GM18499 (cell line): Measurements from ENCODE around the gene RPL18.
A peak's percentile ranks its signal among the peaks of the same experiment; 100 is the strongest.
"Not testable (repeated sequence)": the region's sequence is repeated elsewhere in the genome, so short reads cannot be mapped to it uniquely, and the experiment has no call there.

Experiments used
- ATAC-seq: cut with Tn5 transposase; IDR thresholded peaks from one replicate; pipeline ENCODE4 v1.9.1; 2021; ENCODE audit warnings: moderate number of reproducible peaks; ENCODE audit not compliant: insufficient read depth, unreplicated experiment

The RPL18 gene

GRCh38 chr19:48618916-48619691 is at the start of gene RPL18, which contains the start of gene SPHK2:
Gene RPL18, minus strand, starts transcription at chr19:48619178. Its CDS starts 35 bp downstream, at chr19:48619143.
Gene SPHK2, plus strand, starts transcription at chr19:48619506. Its CDS starts 1,009 bp downstream, at chr19:48620515.
- peak; percentile 88 for ATAC-seq

- ATAC-seq: no peak
Observed at GRCh38 chr19:48668761-48669160, 49.8 kb upstream of the RPL18 start.

GRCh38 chr19:48668332-48668731 is 49.4 kb upstream of the RPL18 start:
- no peak for ATAC-seq

GRCh38 chr19:48665786-48666185 is 46.8 kb upstream of the RPL18 start:
- ATAC-seq: no peak

- ATAC-seq: no peak
Observed at GRCh38 chr19:48664476-48664875, 45.5 kb upstream of the RPL18 start.

- no peak for ATAC-seq
Observed at GRCh38 chr19:48663667-48664066, 44.7 kb upstream of the RPL18 start.

- no peak for ATAC-seq
Observed at GRCh38 chr19:48661711-48662090, 42.7 kb upstream of the RPL18 start.

GRCh38 chr19:48660852-48661710 is 42.1 kb upstream of the RPL18 start:
- no peak for ATAC-seq

GRCh38 chr19:48659768-48660167 is 40.8 kb upstream of the RPL18 start:
- no peak for ATAC-seq

- no peak for ATAC-seq
Observed at GRCh38 chr19:48658483-48658882, 39.5 kb upstream of the RPL18 start.

GRCh38 chr19:48657828-48658227 is 38.9 kb upstream of the RPL18 start:
- ATAC-seq: not testable (repeated sequence)

- ATAC-seq: no peak
Observed at GRCh38 chr19:48656840-48657474, 38.0 kb upstream of the RPL18 start.

GRCh38 chr19:48654299-48655059 is 35.5 kb upstream of the RPL18 start:
- no peak for ATAC-seq

- no peak for ATAC-seq
Observed at GRCh38 chr19:48651683-48652048, 32.7 kb upstream of the RPL18 start.

- no peak for ATAC-seq
Observed at GRCh38 chr19:48650974-48651682, 32.1 kb upstream of the RPL18 start.

- no peak for ATAC-seq
Observed at GRCh38 chr19:48648134-48648533, 29.2 kb upstream of the RPL18 start.

GRCh38 chr19:48646722-48647216 is 27.8 kb upstream of the RPL18 start:
- ATAC-seq: no peak

- no peak for ATAC-seq
Observed at GRCh38 chr19:48646001-48646721, 27.2 kb upstream of the RPL18 start, which contains the start of gene CA11. Gene CA11, minus strand, starts transcription at chr19:48646187. Its CDS starts 555 bp downstream, at chr19:48645632.

GRCh38 chr19:48645620-48646000 is 26.6 kb upstream of the RPL18 start:
- no peak for ATAC-seq
